HG03108 (cell line): ENCODE data around the gene RBCK1.
A peak's percentile ranks its signal among the peaks of the same experiment; 100 is the strongest.

Source experiments
- ATAC-seq: cut with Tn5 transposase; IDR thresholded peaks from one replicate; pipeline ENCODE4 v1.9.1; 2021; ENCODE audit warnings: moderate library complexity; ENCODE audit not compliant: unreplicated experiment

RBCK1 gene

GRCh38 chr20:416950-417800 lies 9.1 kb downstream of the RBCK1 start:
- no peak for ATAC-seq

GRCh38 chr20:417801-418342 lies 9.8 kb downstream of the RBCK1 start:
- ATAC-seq: no peak

- ATAC-seq: no peak
These were observed 10.8 kb downstream of the RBCK1 start for GRCh38 chr20:418858-419365.

GRCh38 chr20:419556-420165 lies 11.6 kb downstream of the RBCK1 start:
- ATAC-seq: no peak

GRCh38 chr20:420166-420620 lies 12.1 kb downstream of the RBCK1 start:
- ATAC-seq: no peak

GRCh38 chr20:420721-421574 lies 12.8 kb downstream of the RBCK1 start:
- ATAC-seq: no peak

GRCh38 chr20:421685-422250 lies 13.7 kb downstream of the RBCK1 start:
- ATAC-seq: no peak

GRCh38 chr20:426566-426965 lies 18.5 kb downstream of the RBCK1 start:
- ATAC-seq: no peak

GRCh38 chr20:427401-427800 lies 19.3 kb downstream of the RBCK1 start:
- no peak for ATAC-seq

GRCh38 chr20:427849-428657 lies 20.0 kb downstream of the RBCK1 start:
- no peak for ATAC-seq

GRCh38 chr20:428658-429200 lies 20.6 kb downstream of the RBCK1 start:
- no peak for ATAC-seq

GRCh38 chr20:430091-430999 lies 22.2 kb downstream of the RBCK1 start:
- no peak for ATAC-seq

- no peak for ATAC-seq
These were observed 23.2 kb downstream of the RBCK1 start for GRCh38 chr20:431012-431904.

- no peak for ATAC-seq
These were observed 24.1 kb downstream of the RBCK1 start for GRCh38 chr20:432208-432607.

GRCh38 chr20:432677-433299 lies 24.7 kb downstream of the RBCK1 start:
- ATAC-seq: no peak

- peak; percentile 75 for ATAC-seq
These were observed 25.3 kb downstream of the RBCK1 start for GRCh38 chr20:433300-433975.
